Activated CD8-positive, alpha-beta T cell treated with anti-CD3 and anti-CD28 coated beads, Interleukin-2, amount 10 ng/mL, durations not matched to agents 7 days and 5 days (primary cell): Measurements from ENCODE around the gene LPAR1. TPM values are rescaled to one million over a fixed set of nuclear protein-coding genes. Genes with fewer than 3 reads are reported as not detected.
A peak's percentile ranks its signal among the peaks of the same experiment; 100 is the strongest.
"Not testable (repeated sequence)": the region's sequence is repeated elsewhere in the genome, so short reads cannot be mapped to it uniquely, and the experiment has no call there.

Source experiments
- ATAC-seq: fragments of 150-1000 bp; cut with Tn5 transposase; one replicate; pipeline ENCODE4 v1.10.0; 2021; ENCODE audit warnings: moderate library complexity
- CTCF ChIA-PET: fragments of 350-600 bp; sonication (Branson Sonifier 250); formaldehyde crosslinking; loops from one replicate; lab custom pipeline; 2021; ENCODE audit warnings: antibody characterized with exemption; lab: Charles Lee
- POLR2A ChIA-PET: fragments of 350-600 bp; sonication (Branson Sonifier 250); formaldehyde crosslinking; loops from one replicate; lab custom pipeline; 2021; ENCODE audit warnings: antibody characterized with exemption; lab: Charles Lee
- DNase-seq: peaks from one replicate; pipeline ENCODE4 v3.0.0-alpha.2; 2020
- H3K27ac Mint-ChIP-seq: one replicate; pipeline ENCODE4 v1.8.0; 2021; ENCODE audit warnings: mild to moderate bottlenecking, mixed read lengths
- H3K27me3 Mint-ChIP-seq: one replicate; pipeline ENCODE4 v1.8.0; 2021; ENCODE audit warnings: low read depth, mixed read lengths
- H3K36me3 Mint-ChIP-seq: one replicate; pipeline ENCODE4 v1.8.0; 2021; ENCODE audit warnings: low read depth, mixed read lengths
- H3K4me1 Mint-ChIP-seq: one replicate; pipeline ENCODE4 v1.8.0; 2021; ENCODE audit warnings: low read depth, mixed read lengths
- H3K4me3 Mint-ChIP-seq: one replicate; pipeline ENCODE4 v1.8.0; 2021; ENCODE audit warnings: mild to moderate bottlenecking, mixed read lengths
- H3K9me3 Mint-ChIP-seq: one replicate; pipeline ENCODE4 v1.8.0; 2022; ENCODE audit warnings: mixed read lengths; ENCODE audit not compliant: insufficient read depth
- total RNA-seq, 2 experiments: library from RNA; stranded (reverse); gene quantifications; one replicate each; pipeline ENCODE4 v1.2.3, GENCODE V29; 2021

LPAR1 gene
- total RNA-seq, 2 experiments from 2014 or later = not detected

DNA sequence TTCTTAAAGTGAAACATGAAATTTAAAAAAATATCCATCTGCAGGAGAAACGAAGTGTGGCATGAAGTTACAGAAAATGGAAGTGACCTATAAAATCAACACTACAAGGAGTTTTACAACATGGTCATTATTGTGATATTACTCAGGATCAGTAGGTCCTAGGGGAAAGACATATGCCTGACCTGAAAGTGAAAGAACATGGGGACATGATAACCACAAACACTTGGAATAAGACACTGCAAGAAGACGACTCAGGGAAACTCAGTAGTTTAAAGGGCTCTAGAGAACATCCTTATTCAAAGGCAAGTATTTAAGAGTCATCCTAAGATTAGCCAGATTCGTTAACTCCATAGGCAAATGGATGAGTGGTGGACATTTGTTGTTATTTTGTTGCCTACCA lies 19.9 kb upstream of the LPAR1 start:
- ATAC-seq = no peak
- H3K27ac Mint-ChIP-seq = no peak overlapping the region
- H3K4me3 Mint-ChIP-seq = no peak overlapping the region
- no peaks in the 10 kb centered on the region for H3K27me3 Mint-ChIP-seq
- H3K9me3 Mint-ChIP-seq = no peaks in the 10 kb centered on the region
- no peaks in the 10 kb centered on the region for H3K4me1 Mint-ChIP-seq
- no peak for DNase-seq
- ChIA-PET CTCF (no interaction called here), POLR2A (no interaction called here)
- no peaks in the 10 kb centered on the region for H3K36me3 Mint-ChIP-seq

DNA sequence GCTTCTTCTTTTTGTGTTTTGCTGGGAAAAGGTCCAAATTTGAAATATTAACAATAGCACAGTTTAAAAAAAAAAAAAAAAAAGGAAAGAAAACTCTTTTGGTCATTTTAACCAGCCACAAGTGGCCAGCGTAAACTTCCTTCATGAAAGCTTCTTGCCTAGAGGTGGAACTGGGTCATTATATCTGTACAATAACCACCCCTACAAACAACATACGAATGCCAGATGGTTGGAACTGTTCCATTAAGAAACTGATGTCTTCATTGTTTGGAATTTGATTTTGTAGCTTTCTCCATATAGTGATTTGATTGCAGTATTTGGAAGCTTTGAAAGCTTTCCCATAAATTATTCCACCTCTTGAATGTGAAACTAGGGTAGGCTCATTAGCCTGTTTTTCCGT lies 18.3 kb upstream of the LPAR1 start:
- H3K27ac Mint-ChIP-seq = no peak overlapping the region
- H3K4me3 Mint-ChIP-seq = no peak overlapping the region
- POLR2A ChIA-PET = no interaction called here
- CTCF ChIA-PET = no interaction called here
- DNase-seq (no peak), ATAC-seq (no peak)
- H3K27me3 Mint-ChIP-seq = no peaks in the 10 kb centered on the region
- no peaks in the 10 kb centered on the region for H3K36me3 Mint-ChIP-seq
- no peaks in the 10 kb centered on the region for H3K4me1 Mint-ChIP-seq
- no peaks in the 10 kb centered on the region for H3K9me3 Mint-ChIP-seq

DNA sequence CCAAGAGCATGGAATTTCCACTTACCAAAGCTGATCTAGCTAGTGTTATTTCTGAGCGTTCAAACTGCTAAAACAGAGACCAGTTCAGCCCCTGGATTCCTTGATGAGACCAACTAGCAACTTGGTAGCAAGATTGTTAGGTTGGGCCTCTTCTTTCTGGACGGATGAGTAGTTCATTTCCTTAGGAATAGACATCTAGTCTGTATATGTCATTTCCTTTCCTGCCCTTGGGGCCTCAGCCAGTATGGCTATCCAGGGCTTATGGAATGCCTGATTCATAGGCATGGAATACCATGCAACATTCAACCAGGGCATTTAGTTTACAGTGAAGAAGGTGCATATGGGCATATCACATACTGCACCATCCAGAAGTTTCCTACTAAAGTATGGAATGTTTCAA lies 14.5 kb upstream of the LPAR1 start:
- POLR2A ChIA-PET = interaction anchor here (0.6 kb wide), 1 partner anchor 23 kb away, joined by 3 read pairs; no protein-coding TSS in a partner anchor
- Mint-ChIP-seq H3K36me3 (no peaks in the 10 kb centered on the region), H3K27me3 (no peaks in the 10 kb centered on the region), H3K4me3 (no peak overlapping the region), H3K27ac (no peak overlapping the region), H3K4me1 (no peaks in the 10 kb centered on the region), H3K9me3 (no peaks in the 10 kb centered on the region)
- CTCF ChIA-PET = no interaction called here
- ATAC-seq (no peak), DNase-seq (no peak)

DNA sequence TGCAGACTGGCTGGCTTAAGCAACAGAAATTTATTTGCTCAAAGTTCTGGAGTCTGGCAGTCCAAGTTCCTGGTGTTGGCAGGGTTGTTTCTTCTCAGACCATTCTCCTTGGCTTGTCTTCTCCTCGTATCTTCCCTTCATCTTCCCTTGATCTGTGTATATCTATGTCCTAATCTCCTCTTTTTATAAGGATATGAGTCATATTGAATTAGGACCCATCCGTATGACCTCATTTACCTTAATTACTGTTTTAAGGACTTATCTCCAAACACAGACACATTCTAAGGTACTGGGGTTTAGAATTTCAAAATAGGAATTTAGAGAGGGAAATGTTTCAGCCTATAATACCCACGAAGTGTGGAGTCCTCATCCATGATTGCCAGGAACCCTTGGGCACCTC lies 13.1 kb upstream of the LPAR1 start:
- H3K4me1 Mint-ChIP-seq = no peaks in the 10 kb centered on the region
- H3K36me3 Mint-ChIP-seq = no peaks in the 10 kb centered on the region
- ATAC-seq (no peak), DNase-seq (no peak)
- no peaks in the 10 kb centered on the region for H3K9me3 Mint-ChIP-seq
- CTCF ChIA-PET = no interaction called here
- H3K27me3 Mint-ChIP-seq = no peaks in the 10 kb centered on the region
- H3K4me3 Mint-ChIP-seq = no peak overlapping the region
- POLR2A ChIA-PET = no interaction called here
- H3K27ac Mint-ChIP-seq = no peak overlapping the region

DNA sequence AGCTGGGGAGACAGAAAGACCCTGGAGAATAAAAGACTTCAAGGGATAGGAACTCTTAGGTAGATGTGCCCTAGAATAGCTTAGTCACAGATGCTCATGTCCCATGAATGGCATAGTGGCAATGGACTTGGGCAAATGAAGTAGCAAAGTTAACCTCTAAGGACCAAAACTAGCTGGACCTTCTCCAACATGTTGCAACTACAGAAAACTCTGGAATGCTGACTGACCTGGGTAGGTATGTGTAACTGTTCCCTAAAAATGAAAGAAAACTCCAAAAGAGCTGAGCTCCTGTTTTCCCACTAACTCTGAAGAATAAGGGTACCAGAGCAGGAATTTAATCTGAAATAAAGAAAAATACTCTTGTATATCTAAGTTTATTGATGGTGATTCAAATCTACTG lies 12.5 kb upstream of the LPAR1 start:
- no peaks in the 10 kb centered on the region for H3K9me3 Mint-ChIP-seq
- no peak overlapping the region for H3K27ac Mint-ChIP-seq
- DNase-seq (no peak), ATAC-seq (no peak)
- no peaks in the 10 kb centered on the region for H3K27me3 Mint-ChIP-seq
- CTCF ChIA-PET = no interaction called here
- POLR2A ChIA-PET = no interaction called here
- no peaks in the 10 kb centered on the region for H3K36me3 Mint-ChIP-seq
- H3K4me1 Mint-ChIP-seq = no peaks in the 10 kb centered on the region
- H3K4me3 Mint-ChIP-seq = no peak overlapping the region

DNA sequence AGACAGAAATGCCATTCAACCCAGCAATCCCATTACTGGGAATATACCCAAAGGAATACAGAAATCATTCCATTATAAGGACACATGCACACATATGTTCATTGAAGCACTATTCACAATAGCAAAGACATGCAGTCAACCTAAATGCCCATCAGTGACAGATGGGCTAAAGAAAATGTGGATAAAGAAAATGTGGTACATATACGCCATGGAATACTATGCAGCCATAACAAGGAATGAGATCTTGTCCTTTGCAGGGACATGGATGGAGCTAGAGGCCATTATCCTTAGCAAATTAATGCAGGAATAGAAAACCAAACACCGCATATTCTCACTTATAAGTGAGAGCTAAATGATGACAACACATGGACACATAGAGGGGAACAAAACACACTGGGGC lies 9.0 kb upstream of the LPAR1 start:
- H3K36me3 Mint-ChIP-seq, CTCF ChIA-PET, H3K4me1 Mint-ChIP-seq, H3K27me3 Mint-ChIP-seq, H3K27ac Mint-ChIP-seq, DNase-seq, H3K4me3 Mint-ChIP-seq, H3K9me3 Mint-ChIP-seq, POLR2A ChIA-PET, ATAC-seq: not testable (repeated sequence)

DNA sequence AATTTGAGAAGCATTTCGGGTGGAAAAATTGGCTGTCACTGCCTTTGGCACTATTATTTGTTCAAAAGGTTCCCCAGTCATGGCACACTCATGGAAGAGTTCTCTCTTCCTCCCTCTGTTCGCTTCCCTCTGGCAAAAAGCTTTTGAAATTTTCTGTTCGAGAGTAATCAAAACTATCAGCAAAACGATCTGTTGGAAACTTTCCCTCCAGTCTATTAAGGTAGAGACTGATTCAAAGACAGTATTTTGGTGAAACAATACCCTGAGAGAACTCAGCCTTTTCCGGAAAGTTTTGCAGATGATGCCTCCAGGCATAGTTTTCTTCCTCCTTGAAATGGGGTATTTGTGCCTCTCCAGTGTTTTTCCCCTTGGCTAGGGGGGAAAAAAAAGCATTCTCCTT lies 3.6 kb upstream of the LPAR1 start:
- POLR2A ChIA-PET = no interaction called here
- H3K9me3 Mint-ChIP-seq = no peaks in the 10 kb centered on the region
- ATAC-seq (no peak), DNase-seq (no peak)
- H3K36me3 Mint-ChIP-seq = peaks cover 6% of the 10 kb centered on the region
- H3K27ac Mint-ChIP-seq = no peak overlapping the region
- peaks cover 10% of the 10 kb centered on the region for H3K4me1 Mint-ChIP-seq
- H3K27me3 Mint-ChIP-seq = peaks cover 16% of the 10 kb centered on the region
- H3K4me3 Mint-ChIP-seq = no peak overlapping the region
- CTCF ChIA-PET = no interaction called here

DNA sequence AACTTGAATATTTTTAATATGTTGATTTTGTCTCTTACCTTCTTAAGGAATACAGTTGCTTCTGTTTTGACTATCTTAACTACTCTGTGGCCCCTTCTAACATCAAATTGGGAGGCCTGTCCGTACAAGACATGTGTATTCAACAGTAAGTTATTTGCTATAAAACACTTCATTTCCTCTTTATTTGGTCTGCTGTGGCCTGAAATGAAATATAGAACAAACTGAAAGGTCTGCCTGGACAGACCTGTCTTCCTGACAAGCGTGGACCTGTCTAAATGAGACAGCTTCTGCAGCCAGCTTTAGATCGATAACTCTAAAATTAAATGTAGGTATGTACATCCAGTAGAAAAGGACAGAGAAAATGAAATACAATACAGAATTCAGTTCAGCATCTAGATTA lies 2.2 kb upstream of the LPAR1 start:
- Mint-ChIP-seq H3K9me3 (no peaks in the 10 kb centered on the region), H3K4me3 (no peak overlapping the region), H3K36me3 (peaks cover 6% of the 10 kb centered on the region), H3K4me1 (peaks cover 10% of the 10 kb centered on the region), H3K27ac (no peak overlapping the region), H3K27me3 (peaks cover 26% of the 10 kb centered on the region)
- DNase-seq = no peak
- POLR2A ChIA-PET = no interaction called here
- ATAC-seq = no peak
- CTCF ChIA-PET = no interaction called here

DNA sequence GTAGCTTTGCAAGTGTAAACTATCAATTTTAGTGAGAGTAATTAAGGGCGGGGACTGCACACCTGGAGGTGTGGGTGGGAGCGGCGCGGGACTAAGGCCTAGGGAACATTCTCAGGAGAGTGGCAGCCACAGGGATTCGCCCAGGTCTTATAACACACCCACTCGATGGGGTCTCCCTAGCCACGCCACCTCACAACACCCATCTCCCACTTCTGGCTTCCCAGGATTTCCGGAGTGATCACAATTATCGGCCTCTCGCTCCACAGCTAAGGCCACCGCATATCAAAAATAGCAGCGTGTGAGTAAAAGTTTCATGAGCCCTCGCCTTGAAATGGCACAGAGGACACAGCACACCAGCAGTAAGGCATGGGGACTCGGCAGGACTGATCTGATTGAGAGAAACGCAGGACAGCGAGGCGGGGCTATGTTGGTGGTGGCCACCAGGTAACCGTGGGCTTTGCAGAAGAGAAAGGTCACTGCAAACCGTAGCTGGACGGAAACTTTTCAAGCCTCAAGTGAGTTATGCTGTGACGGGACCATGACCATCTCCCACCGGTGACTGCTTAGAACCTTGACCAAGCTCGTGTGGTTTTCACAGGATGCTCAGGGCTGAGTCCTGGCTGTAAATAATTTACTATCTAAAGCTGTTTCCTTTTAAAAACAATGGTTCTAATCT lies 1.1 kb upstream of the LPAR1 start:
- no peak for DNase-seq
- Mint-ChIP-seq H3K9me3 (no peaks in the 10 kb centered on the region), H3K27ac (no peak overlapping the region), H3K4me3 (no peak overlapping the region), H3K36me3 (peaks cover 6% of the 10 kb centered on the region), H3K4me1 (peaks cover 10% of the 10 kb centered on the region), H3K27me3 (peaks cover 28% of the 10 kb centered on the region)
- ChIA-PET POLR2A (no interaction called here), CTCF (no interaction called here)
- ATAC-seq = no peak

DNA sequence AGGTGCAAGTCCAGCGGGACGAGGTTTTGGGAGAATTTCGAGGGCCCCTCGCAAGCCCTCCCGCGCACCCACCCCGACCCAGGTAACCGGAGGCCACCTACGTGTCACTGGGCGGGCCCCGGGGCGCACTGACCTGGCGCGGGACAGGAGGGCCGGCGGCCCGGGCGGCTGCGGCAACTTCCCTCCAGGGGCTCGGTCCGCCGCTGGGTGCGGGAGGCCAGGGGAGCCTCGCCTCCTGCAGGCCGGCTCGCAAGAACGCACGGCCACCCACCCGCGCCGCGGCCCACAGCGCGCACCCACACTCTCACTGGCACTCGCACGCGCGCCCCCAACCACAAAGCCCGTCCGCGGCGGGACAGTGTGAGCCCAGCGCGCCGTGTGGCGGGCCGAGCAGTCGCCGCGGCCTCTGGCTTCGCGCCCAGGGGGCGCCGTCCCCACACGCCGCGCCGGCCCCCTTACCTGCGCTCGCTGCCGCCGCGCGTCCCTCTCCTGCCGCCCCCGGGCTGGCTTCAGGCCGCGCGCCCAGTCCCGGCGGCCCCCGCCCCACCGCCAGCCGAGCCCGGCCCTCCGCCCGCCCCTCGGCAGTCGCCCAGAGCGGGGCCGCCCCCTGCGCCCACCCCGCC lies 451 bp downstream of the LPAR1 start:
- CTCF ChIA-PET = no interaction called here
- ATAC-seq = peak; percentile 60
- H3K27me3 Mint-ChIP-seq = peaks cover 28% of the 10 kb centered on the region

DNA sequence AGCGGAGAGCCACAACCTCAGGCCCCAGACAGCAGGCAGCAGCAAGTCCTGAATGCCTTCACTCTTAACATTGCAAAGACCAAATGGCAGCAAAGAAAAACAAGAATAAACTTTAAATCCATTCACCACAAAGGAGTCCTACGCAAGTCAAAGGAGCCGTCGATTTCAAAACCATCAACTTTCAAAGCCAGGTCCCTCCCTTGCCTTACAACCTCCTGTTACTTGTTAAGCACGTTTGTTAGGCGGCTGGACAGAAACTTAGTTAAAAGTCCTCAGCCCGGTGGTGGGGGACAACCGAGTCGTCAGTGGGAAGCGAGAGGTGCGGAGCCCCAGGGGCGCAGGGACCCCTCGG lies 938 bp downstream of the LPAR1 start:
- Mint-ChIP-seq H3K4me3 (no peak overlapping the region), H3K27ac (no peak overlapping the region)

More for the DNA sequence above, 451 bp downstream of the LPAR1 start:
- DNase-seq = no peak
- POLR2A ChIA-PET = no interaction called here
- H3K4me1 Mint-ChIP-seq = peaks cover 10% of the 10 kb centered on the region
- no peaks in the 10 kb centered on the region for H3K9me3 Mint-ChIP-seq
- H3K4me3 Mint-ChIP-seq = no peak overlapping the region
- peaks cover 6% of the 10 kb centered on the region for H3K36me3 Mint-ChIP-seq
- H3K27ac Mint-ChIP-seq = no peak overlapping the region

DNA sequence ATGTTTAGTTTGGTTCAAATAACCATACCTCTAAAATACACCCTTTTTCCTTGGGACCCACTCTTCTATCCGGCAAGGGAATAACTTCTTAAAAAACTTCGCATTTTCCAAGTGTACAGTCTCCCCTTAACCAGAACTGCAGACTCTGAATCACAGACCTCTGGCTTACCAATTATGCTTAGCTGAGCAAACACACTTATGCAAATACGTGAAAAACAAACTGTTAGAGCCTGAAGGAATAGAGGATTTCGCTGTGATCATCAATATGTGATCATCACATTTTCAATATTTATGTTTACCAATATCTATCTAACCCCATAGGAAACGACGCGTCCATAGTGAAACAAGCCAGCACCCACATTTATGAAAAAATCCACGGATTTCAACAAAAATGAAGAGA lies 1.3 kb downstream of the LPAR1 start:
- POLR2A ChIA-PET = no interaction called here
- Mint-ChIP-seq H3K4me1 (peaks cover 10% of the 10 kb centered on the region), H3K4me3 (no peak overlapping the region), H3K27ac (no peak overlapping the region), H3K36me3 (peaks cover 6% of the 10 kb centered on the region), H3K27me3 (peaks cover 28% of the 10 kb centered on the region), H3K9me3 (no peaks in the 10 kb centered on the region)
- ATAC-seq = no peak
- DNase-seq = no peak
- CTCF ChIA-PET = no interaction called here

More for the DNA sequence above, 938 bp downstream of the LPAR1 start:
- no peak for DNase-seq
- ATAC-seq = no peak
- CTCF ChIA-PET = no interaction called here
- Mint-ChIP-seq H3K36me3 (peaks cover 6% of the 10 kb centered on the region), H3K9me3 (no peaks in the 10 kb centered on the region), H3K27me3 (peaks cover 28% of the 10 kb centered on the region), H3K4me1 (peaks cover 10% of the 10 kb centered on the region)
- POLR2A ChIA-PET = no interaction called here

DNA sequence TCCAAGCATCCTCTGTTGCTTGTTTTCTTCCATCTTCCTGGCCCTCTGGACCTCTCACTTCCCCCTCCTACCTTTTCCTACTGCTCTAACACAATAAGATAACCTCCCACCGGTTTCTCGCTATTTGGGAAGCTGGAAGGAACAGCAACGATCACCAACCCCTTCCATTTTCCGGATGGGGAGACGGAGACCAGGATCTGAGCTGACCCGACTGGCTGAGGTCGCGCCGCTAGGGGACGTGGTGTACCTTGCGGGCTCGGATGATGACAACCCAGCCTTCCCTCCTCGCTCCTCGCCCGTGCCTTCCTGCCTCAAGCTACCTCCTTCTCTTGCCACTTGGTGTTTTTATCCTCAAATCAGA lies 1.9 kb downstream of the LPAR1 start:
- no peak overlapping the region for H3K27ac Mint-ChIP-seq
- ATAC-seq (no peak), DNase-seq (no peak)
- H3K4me1 Mint-ChIP-seq = peaks cover 10% of the 10 kb centered on the region
- no peak overlapping the region for H3K4me3 Mint-ChIP-seq
- no peaks in the 10 kb centered on the region for H3K9me3 Mint-ChIP-seq
- peaks cover 28% of the 10 kb centered on the region for H3K27me3 Mint-ChIP-seq
- CTCF ChIA-PET = no interaction called here
- H3K36me3 Mint-ChIP-seq = peaks cover 6% of the 10 kb centered on the region
- POLR2A ChIA-PET = no interaction called here
